ENCODE results near the gene ALPK1. TPM values are rescaled to one million over a fixed set of nuclear protein-coding genes. Genes with fewer than 3 reads are reported as not detected.

Gene ALPK1
- total RNA-seq, 4 donors from 2014 or later: 12.6 to 19.9 (median 14.8) TPM

GRCh38 chr4:112318239-112319142, 21.3 kb downstream of the ALPK1 start:
- H3K27ac ChIP-seq (replicated peaks in 1 of 4): no peak overlapping the region
- H3K4me3 ChIP-seq: no peak overlapping the region
- peaks cover 0 to 8% (median 0%) of the 10 kb centered on the region in 4 donors for H3K36me3 ChIP-seq
- TF ChIP-seq CTCF (IDR thresholded peaks at IDR 0.05) (no peak), POLR2A (IDR thresholded peaks at IDR 0.05; ENCODE audit: low read depth) (no peak), POLR2AphosphoS5 (IDR thresholded peaks at IDR 0.05) (no peak), EP300 (IDR thresholded peaks at IDR 0.05) (no peak)
- H3K9me3 ChIP-seq: no peaks in the 10 kb centered on the region
- WGBS: 89% methylated on average over 5 of the region's 5 CpGs
- H3K4me1 ChIP-seq: peaks cover 0 to 6% (median 2%) of the 10 kb centered on the region in 4 donors
- H3K27me3 ChIP-seq: no peaks in the 10 kb centered on the region
- peak; percentile 68 for DNase-seq (ENCODE audit: extremely low spot score)
- intact Hi-C loops (cut with DNase I): no loop called here

GRCh38 chr4:112321776-112322684, 24.9 kb downstream of the ALPK1 start:
- Histone ChIP-seq H3K4me3 (peak overlapping the region in 2 of 4 donors; percentile 1 to 26), H3K27me3 (no peaks in the 10 kb centered on the region), H3K36me3 (peaks cover 0 to 31% (median 15%) of the 10 kb centered on the region in 4 donors), H3K27ac (replicated peaks in 1 of 4) (no peak overlapping the region), H3K4me1 (peaks cover 0 to 6% (median 2%) of the 10 kb centered on the region in 4 donors), H3K9me3 (no peaks in the 10 kb centered on the region)
- no peak for TF ChIP-seq POLR2AphosphoS5 (IDR thresholded peaks at IDR 0.05)
- TF ChIP-seq CTCF (IDR thresholded peaks at IDR 0.05): peak; percentile 67 to 89 (median 83)
- DNase-seq (ENCODE audit: extremely low spot score): peak; percentile 93
- intact Hi-C loops (cut with DNase I): no loop called here
- WGBS: 29% methylated on average over 4 of the region's 4 CpGs

GRCh38 chr4:112322866-112323265, 25.7 kb downstream of the ALPK1 start:
- Histone ChIP-seq H3K36me3 (peaks cover 0 to 31% (median 15%) of the 10 kb centered on the region in 4 donors), H3K27me3 (no peaks in the 10 kb centered on the region), H3K4me3 (no peak overlapping the region), H3K9me3 (no peaks in the 10 kb centered on the region), H3K27ac (replicated peaks in 1 of 4) (no peak overlapping the region), H3K4me1 (peaks cover 0 to 6% (median 2%) of the 10 kb centered on the region in 4 donors)
- no peak for DNase-seq (ENCODE audit: extremely low spot score)
- WGBS: 97% methylated on average over 3 of the region's 3 CpGs
- intact Hi-C loops (cut with DNase I): no loop called here
- TF ChIP-seq POLR2AphosphoS5 (IDR thresholded peaks at IDR 0.05) (no peak), CTCF (IDR thresholded peaks at IDR 0.05) (no peak), POLR2A (IDR thresholded peaks at IDR 0.05; ENCODE audit: low read depth) (no peak), EP300 (IDR thresholded peaks at IDR 0.05) (no peak)

- Histone ChIP-seq H3K36me3 (peaks cover 0 to 27% (median 15%) of the 10 kb centered on the region in 4 donors), H3K4me3 (no peak overlapping the region), H3K4me1 (peaks cover 0 to 6% (median 2%) of the 10 kb centered on the region in 4 donors), H3K27ac (replicated peaks in 1 of 4) (no peak overlapping the region), H3K27me3 (no peaks in the 10 kb centered on the region), H3K9me3 (no peaks in the 10 kb centered on the region)
- no peak for TF ChIP-seq POLR2AphosphoS5 (IDR thresholded peaks at IDR 0.05)
- no peak for TF ChIP-seq CTCF (IDR thresholded peaks at IDR 0.05)
- no peak for TF ChIP-seq EP300 (IDR thresholded peaks at IDR 0.05)
- TF ChIP-seq POLR2A (IDR thresholded peaks at IDR 0.05; ENCODE audit: low read depth): no peak
- WGBS: 87% methylated on average over 6 of the region's 6 CpGs
- intact Hi-C loops (cut with DNase I): loop anchor here (5.0 kb wide), 2 partner anchors 197 to 277 kb away; no protein-coding TSS in a partner anchor
- DNase-seq (ENCODE audit: extremely low spot score): no peak
Measured at GRCh38 chr4:112325530-112325929, 28.4 kb downstream of the ALPK1 start.

All from esophagus muscularis mucosa (tissue), 4 donors.